GM21737 (cell line): ENCODE measurements around the gene FBXO44.

Source experiments
- ATAC-seq: cut with Tn5 transposase; IDR thresholded peaks from one replicate; pipeline ENCODE4 v1.9.1; 2021; ENCODE audit warnings: mild to moderate bottlenecking, moderate library complexity; ENCODE audit not compliant: unreplicated experiment

FBXO44 gene

GRCh38 chr1:11705596-11705995 lies 50.9 kb downstream of the FBXO44 start:
- no peak for ATAC-seq

- ATAC-seq: no peak
These were observed 51.6 kb downstream of the FBXO44 start for GRCh38 chr1:11706292-11706691.

- ATAC-seq: no peak
These were observed 53.1 kb downstream of the FBXO44 start for GRCh38 chr1:11707621-11708276.

- ATAC-seq: no peak
These were observed 54.1 kb downstream of the FBXO44 start for GRCh38 chr1:11708554-11709350.

GRCh38 chr1:11711490-11711889 lies 56.8 kb downstream of the FBXO44 start:
- ATAC-seq: no peak

GRCh38 chr1:11712285-11712684 lies 57.6 kb downstream of the FBXO44 start:
- no peak for ATAC-seq
